K562 (cell line): Measurements from ENCODE around the gene NOCT. TPM values are rescaled to one million over a fixed set of nuclear protein-coding genes. Genes with fewer than 3 reads are reported as not detected.

Experiments
- ASH1L ChIP-seq: fragments of 450-650 bp; IDR thresholded peaks from 2 replicates; pipeline ENCODE4 v1.6.1; 2018; ENCODE audit warnings: borderline replicate concordance, mild to moderate bottlenecking, low read depth; ENCODE audit not compliant: partially characterized antibody
- BCL6 ChIP-seq: fragments of 250-450 bp; sonication (Bioruptor Pico); IDR thresholded peaks from 2 replicates; pipeline ENCODE4 v1.4.0; 2020
- ESRRB ChIP-seq: fragments of 250-450 bp; sonication (Bioruptor Pico); IDR thresholded peaks from 2 replicates; pipeline ENCODE4 v1.5.0; 2020; ENCODE audit warnings: mild to moderate bottlenecking, moderate library complexity, borderline replicate concordance
- ETV5 ChIP-seq: sonication (generic); formaldehyde crosslinking; IDR thresholded peaks from 2 replicates; pipeline ENCODE4 v1.4.0; 2020; ENCODE audit warnings: low read depth, mild to moderate bottlenecking, missing genetic modification reagents
- JUNB ChIP-seq: fragments of 450-650 bp; formaldehyde crosslinking; conservative IDR thresholded peaks from 2 replicates; pipeline ENCODE4 v1.4.0; 2020; ENCODE audit warnings: mild to moderate bottlenecking
- MIER1 ChIP-seq: fragments of 450-650 bp; IDR thresholded peaks from 2 replicates; pipeline ENCODE4 v1.6.1; 2016; ENCODE audit warnings: antibody characterized with exemption, mild to moderate bottlenecking, low read depth
- MYBL2 ChIP-seq, 2 experiments: fragments of 450-650 bp in 1 of 2; sonication (generic) in 1 of 2; formaldehyde crosslinking in 1 of 2; IDR thresholded peaks; 2 replicates each; pipeline versions ENCODE4 v1.6.1 to v1.8.1; 2017 to 2022; ENCODE audit warnings: borderline replicate concordance in 1 of 2, inconsistent platforms in 1 of 2, low read depth in 1 of 2, mild to moderate bottlenecking in 1 of 2, missing genetic modification reagents in 1 of 2, moderate library complexity in 1 of 2
- MYNN ChIP-seq, 2 experiments: sonication (generic); formaldehyde crosslinking in 1 of 2; IDR thresholded peaks; 2 replicates each; pipeline versions ENCODE4 v1.5.0 to v1.6.1; 2016 to 2020; ENCODE audit warnings: antibody characterized with exemption in 1 of 2, missing genetic modification reagents in 1 of 2
- PCBP2 ChIP-seq: fragments of 200-400 bp; formaldehyde crosslinking; IDR thresholded peaks from 2 replicates; pipeline ENCODE4 v1.6.1; 2018; ENCODE audit warnings: low read length, low read depth, mild to moderate bottlenecking, moderate library complexity; ENCODE audit not compliant: poor library complexity, severe bottlenecking
- ZNF436 ChIP-seq: fragments of 250-450, 450-650 bp; sonication (Bioruptor Pico); formaldehyde crosslinking; IDR thresholded peaks from 2 replicates; pipeline ENCODE4 v1.7.0; 2020; ENCODE audit warnings: mild to moderate bottlenecking
- ZNF785 ChIP-seq: fragments of 250-450 bp; sonication (Bioruptor Pico); IDR thresholded peaks from 2 replicates; pipeline ENCODE4 v1.4.0; 2020; ENCODE audit warnings: mild to moderate bottlenecking
- polyA plus RNA-seq, 8 experiments: library from polyadenylated mRNA; depleted of rRNA in 4 of 8; stranded (reverse) in 5 of 8; unstranded in 3 of 8; fragments of >200 nt; fragmentation: Nextera tagmentation in 2 of 8; fragmentation: Illumina TruSeq in 1 of 8; extraction: Ambion mirVana in 2 of 8; extraction: Trizol in 1 of 8; gene quantifications; 2 replicates each; pipeline versions ENCODE4 v1.2.1 to v1.2.3, GENCODE V29; 2011 to 2014; ENCODE audit warnings: inconsistent platforms in 1 of 8, missing spikeins in 1 of 8
- total RNA-seq, 7 experiments: library from RNA; depleted of rRNA in 6 of 7; stranded (reverse); fragments of >200 nt in 6 of 7; fragmentation: Illumina TruSeq in 2 of 7; extraction: Trizol in 2 of 7; gene quantifications; 2 replicates each; pipeline versions ENCODE4 v1.2.1 to v1.2.3, GENCODE V29; 2011 to 2021; ENCODE audit warnings: low replicate concordance in 1 of 7
- TF ChIP-seq, protein P1 (sequence below): fragments of 450-650 bp; IDR thresholded peaks from 2 replicates; pipeline ENCODE4 v1.6.1; 2017; ENCODE audit warnings: antibody characterized with exemption
- TF ChIP-seq, protein P2 (sequence below): fragments of 250-450 bp; sonication (Bioruptor Pico); IDR thresholded peaks from 2 replicates; pipeline ENCODE4 v1.8.0; 2022; ENCODE audit warnings: inconsistent platforms
- TF ChIP-seq, protein P3 (sequence below): sonication (generic); formaldehyde crosslinking; IDR thresholded peaks from 2 replicates; pipeline ENCODE4 v1.8.0; 2022; ENCODE audit warnings: mild to moderate bottlenecking, missing genetic modification reagents
- TF ChIP-seq, protein P4 (sequence below): fragments of 200-800 bp; sonication (Bioruptor generic); IDR thresholded peaks from 2 replicates; pipeline ENCODE4 v1.6.1; 2017; ENCODE audit warnings: missing genetic modification characterization, missing compliant biosample characterization

Gene NOCT
- total and polyA plus RNA-seq, 9 of the 15 experiments (the other 6 are each of a cell fraction or from before 2014, with no cell fraction given) = 1.3 to 20.2 (median 11.1) TPM

DNA sequence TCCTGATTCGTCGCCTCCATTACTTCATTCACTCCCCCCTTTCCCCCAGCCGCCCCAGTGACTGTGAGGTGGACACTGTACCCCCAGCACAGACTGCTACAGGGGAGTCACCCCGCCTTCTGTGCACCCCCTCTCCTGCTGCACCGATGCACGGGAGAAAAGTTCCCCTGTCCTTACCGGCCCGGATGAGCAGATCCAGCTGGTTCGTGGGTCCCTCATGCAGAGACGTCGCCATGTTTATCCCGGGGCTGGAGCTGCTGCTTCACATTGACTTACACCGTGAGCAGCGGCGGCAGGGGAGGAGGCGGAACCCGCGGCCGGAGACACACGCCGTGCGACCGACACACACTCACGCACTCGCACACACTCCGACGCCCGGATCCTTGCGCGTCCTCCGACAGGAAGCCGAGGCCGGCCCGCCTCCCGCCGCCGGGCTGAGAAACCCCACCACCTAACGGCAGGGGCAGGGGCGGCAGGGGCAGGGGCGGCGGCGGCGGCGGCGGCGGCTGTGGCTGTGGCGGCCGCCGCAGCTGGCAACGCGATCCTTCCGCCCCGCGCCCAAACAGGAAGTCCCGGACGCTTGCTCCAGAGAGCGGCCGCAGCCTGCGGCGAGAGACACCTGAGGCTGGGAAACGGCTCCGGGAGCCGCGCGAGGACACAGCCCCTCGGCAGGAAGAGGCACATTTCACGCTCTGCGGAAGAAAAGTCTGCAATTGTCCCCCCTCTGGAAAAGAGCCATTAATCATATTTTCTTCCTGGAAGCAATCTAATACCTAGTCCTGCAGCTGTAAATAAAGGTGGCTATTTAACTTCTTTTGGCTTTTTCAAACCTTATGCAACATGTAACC, 68.6 kb downstream of the NOCT start (continued):
- TF ChIP-seq, protein P1, sequence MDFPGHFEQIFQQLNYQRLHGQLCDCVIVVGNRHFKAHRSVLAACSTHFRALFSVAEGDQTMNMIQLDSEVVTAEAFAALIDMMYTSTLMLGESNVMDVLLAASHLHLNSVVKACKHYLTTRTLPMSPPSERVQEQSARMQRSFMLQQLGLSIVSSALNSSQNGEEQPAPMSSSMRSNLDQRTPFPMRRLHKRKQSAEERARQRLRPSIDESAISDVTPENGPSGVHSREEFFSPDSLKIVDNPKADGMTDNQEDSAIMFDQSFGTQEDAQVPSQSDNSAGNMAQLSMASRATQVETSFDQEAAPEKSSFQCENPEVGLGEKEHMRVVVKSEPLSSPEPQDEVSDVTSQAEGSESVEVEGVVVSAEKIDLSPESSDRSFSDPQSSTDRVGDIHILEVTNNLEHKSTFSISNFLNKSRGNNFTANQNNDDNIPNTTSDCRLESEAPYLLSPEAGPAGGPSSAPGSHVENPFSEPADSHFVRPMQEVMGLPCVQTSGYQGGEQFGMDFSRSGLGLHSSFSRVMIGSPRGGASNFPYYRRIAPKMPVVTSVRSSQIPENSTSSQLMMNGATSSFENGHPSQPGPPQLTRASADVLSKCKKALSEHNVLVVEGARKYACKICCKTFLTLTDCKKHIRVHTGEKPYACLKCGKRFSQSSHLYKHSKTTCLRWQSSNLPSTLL = peak; percentile 20; the same call in 1 of the 2 replicates
- no peak for TF ChIP-seq ZNF436 (CRISPR knock-in tag)
- TF ChIP-seq MIER1 = no peak
- TF ChIP-seq, protein P2, sequence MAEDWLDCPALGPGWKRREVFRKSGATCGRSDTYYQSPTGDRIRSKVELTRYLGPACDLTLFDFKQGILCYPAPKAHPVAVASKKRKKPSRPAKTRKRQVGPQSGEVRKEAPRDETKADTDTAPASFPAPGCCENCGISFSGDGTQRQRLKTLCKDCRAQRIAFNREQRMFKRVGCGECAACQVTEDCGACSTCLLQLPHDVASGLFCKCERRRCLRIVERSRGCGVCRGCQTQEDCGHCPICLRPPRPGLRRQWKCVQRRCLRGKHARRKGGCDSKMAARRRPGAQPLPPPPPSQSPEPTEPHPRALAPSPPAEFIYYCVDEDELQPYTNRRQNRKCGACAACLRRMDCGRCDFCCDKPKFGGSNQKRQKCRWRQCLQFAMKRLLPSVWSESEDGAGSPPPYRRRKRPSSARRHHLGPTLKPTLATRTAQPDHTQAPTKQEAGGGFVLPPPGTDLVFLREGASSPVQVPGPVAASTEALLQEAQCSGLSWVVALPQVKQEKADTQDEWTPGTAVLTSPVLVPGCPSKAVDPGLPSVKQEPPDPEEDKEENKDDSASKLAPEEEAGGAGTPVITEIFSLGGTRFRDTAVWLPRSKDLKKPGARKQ = no peak
- TF ChIP-seq, protein P3, sequence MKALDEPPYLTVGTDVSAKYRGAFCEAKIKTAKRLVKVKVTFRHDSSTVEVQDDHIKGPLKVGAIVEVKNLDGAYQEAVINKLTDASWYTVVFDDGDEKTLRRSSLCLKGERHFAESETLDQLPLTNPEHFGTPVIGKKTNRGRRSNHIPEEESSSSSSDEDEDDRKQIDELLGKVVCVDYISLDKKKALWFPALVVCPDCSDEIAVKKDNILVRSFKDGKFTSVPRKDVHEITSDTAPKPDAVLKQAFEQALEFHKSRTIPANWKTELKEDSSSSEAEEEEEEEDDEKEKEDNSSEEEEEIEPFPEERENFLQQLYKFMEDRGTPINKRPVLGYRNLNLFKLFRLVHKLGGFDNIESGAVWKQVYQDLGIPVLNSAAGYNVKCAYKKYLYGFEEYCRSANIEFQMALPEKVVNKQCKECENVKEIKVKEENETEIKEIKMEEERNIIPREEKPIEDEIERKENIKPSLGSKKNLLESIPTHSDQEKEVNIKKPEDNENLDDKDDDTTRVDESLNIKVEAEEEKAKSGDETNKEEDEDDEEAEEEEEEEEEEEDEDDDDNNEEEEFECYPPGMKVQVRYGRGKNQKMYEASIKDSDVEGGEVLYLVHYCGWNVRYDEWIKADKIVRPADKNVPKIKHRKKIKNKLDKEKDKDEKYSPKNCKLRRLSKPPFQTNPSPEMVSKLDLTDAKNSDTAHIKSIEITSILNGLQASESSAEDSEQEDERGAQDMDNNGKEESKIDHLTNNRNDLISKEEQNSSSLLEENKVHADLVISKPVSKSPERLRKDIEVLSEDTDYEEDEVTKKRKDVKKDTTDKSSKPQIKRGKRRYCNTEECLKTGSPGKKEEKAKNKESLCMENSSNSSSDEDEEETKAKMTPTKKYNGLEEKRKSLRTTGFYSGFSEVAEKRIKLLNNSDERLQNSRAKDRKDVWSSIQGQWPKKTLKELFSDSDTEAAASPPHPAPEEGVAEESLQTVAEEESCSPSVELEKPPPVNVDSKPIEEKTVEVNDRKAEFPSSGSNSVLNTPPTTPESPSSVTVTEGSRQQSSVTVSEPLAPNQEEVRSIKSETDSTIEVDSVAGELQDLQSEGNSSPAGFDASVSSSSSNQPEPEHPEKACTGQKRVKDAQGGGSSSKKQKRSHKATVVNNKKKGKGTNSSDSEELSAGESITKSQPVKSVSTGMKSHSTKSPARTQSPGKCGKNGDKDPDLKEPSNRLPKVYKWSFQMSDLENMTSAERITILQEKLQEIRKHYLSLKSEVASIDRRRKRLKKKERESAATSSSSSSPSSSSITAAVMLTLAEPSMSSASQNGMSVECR (CRISPR knock-in tag) = peak; percentile 88; the same call in 1 of the 2 replicates
- no peak for TF ChIP-seq MYBL2 (IDR thresholded peaks at IDR 0.05; ENCODE audit: low read depth)
- TF ChIP-seq MYBL2 (CRISPR knock-in tag; IDR thresholded peaks at IDR 0.05; ENCODE audit: borderline replicate concordance) = no peak
- TF ChIP-seq ASH1L = peak; percentile 49
- TF ChIP-seq PCBP2 = no peak
- no peak for TF ChIP-seq BCL6 (CRISPR knock-in tag)
- TF ChIP-seq MYNN (IDR thresholded peaks at IDR 0.05) = 0 out of 2 replicates have a peak, but pooled peaks have one; percentile 15
- TF ChIP-seq MYNN (CRISPR knock-in tag; IDR thresholded peaks at IDR 0.05) = no peak
- no peak for TF ChIP-seq ESRRB (CRISPR knock-in tag)
- TF ChIP-seq, protein P4, sequence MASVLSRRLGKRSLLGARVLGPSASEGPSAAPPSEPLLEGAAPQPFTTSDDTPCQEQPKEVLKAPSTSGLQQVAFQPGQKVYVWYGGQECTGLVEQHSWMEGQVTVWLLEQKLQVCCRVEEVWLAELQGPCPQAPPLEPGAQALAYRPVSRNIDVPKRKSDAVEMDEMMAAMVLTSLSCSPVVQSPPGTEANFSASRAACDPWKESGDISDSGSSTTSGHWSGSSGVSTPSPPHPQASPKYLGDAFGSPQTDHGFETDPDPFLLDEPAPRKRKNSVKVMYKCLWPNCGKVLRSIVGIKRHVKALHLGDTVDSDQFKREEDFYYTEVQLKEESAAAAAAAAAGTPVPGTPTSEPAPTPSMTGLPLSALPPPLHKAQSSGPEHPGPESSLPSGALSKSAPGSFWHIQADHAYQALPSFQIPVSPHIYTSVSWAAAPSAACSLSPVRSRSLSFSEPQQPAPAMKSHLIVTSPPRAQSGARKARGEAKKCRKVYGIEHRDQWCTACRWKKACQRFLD (CRISPR knock-in tag) = no peak
- no peak for TF ChIP-seq ZNF785 (CRISPR knock-in tag)
- no peak for TF ChIP-seq JUNB (CRISPR knock-in tag)
- TF ChIP-seq ETV5 (CRISPR knock-in tag) = peak; percentile 73
